ENCODE results near the gene ADAMTS10.
A peak's percentile ranks its signal among the peaks of the same experiment; 100 is the strongest.
"Not testable (repeated sequence)": the region's sequence is repeated elsewhere in the genome, so short reads cannot be mapped to it uniquely, and the experiment has no call there.

Gene ADAMTS10

DNA sequence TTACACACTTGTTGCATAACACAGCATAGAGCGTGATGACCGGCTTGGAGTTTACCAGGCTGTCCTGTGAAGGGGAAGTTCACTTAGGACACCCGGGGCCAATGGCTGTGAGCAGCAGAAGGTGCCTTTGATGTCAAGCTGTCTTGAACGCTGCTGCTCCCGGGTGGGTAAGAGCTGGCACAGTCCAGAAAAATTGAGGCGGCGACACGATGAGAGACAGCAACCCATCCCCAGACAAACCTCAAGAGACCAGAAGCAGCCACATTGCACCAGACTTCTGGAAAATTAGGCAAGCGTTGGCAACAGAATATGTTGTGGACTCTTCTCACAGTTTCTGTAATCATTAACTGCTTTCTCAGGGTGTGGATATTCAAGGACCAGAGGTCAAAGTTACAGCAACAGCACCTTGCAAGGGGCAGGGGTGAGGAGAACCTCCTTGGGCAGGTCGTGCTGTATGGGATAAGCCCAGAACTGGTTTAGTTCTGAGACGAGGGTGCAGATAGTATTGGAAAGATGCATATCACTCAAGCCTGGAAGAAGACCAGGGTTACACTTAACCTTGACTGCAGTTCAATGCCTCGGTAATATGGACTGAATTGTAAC is 30.0 kb upstream of the ADAMTS10 start:
- Histone ChIP-seq H3K27me3 (ENCODE audit: control insufficient read depth, insufficient read depth, low read length) (no peaks in the 10 kb centered on the region; the same call in 1 of the 2 replicates), H3K36me3 (ENCODE audit: control insufficient read depth, insufficient read depth, low read length) (no peaks in the 10 kb centered on the region), H3K9me3 (ENCODE audit: control insufficient read depth, insufficient read depth, low read length) (no peaks in the 10 kb centered on the region), H3K27ac (ENCODE audit: low read depth, low read length) (no peak overlapping the region), H3K9ac (ENCODE audit: low read depth, low read length) (no peak overlapping the region), H3K4me1 (ENCODE audit: control insufficient read depth, insufficient read depth, low read length) (no peaks in the 10 kb centered on the region), H3K4me3 (ENCODE audit: low read depth, low read length) (no peak overlapping the region)

DNA sequence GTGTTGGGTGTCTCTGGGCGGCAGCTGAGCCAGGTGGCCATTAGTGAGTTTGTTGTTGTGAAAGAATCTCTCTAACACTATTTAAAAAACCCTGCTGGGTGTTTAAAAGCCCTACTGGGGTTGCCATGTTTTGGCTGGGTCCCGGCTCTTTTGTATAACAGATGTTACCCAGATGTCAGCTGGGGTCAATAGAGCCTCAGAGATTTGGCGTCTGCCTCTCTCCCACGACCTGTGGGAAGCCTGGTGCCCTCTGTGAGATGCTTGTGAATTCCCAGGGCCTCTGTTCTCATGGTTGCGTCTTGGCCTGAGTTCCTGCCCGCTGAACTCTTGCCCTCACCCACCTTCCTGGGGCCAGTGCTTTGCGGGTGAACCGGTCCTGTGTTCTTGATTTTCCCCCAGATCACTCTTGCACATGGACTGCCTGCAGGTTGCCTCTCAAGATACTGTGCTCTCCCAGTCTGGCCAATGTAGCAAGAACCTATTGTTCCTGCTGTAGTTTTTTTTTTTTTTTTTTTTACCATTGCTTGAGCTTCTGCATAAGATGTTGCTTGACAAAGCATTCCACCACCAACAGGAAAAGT is 29.4 kb upstream of the ADAMTS10 start:
- peak overlapping the region; percentile 16 for H3K27ac ChIP-seq (ENCODE audit: low read depth, low read length)
- no peak overlapping the region for H3K4me3 ChIP-seq (ENCODE audit: low read depth, low read length)
- no peak overlapping the region for H3K9ac ChIP-seq (ENCODE audit: low read depth, low read length)
- H3K9me3 ChIP-seq (ENCODE audit: control insufficient read depth, insufficient read depth, low read length) = no peaks in the 10 kb centered on the region
- no peaks in the 10 kb centered on the region for H3K36me3 ChIP-seq (ENCODE audit: control insufficient read depth, insufficient read depth, low read length)
- H3K27me3 ChIP-seq (ENCODE audit: control insufficient read depth, insufficient read depth, low read length) = no peaks in the 10 kb centered on the region; the same call in 1 of the 2 replicates
- H3K4me1 ChIP-seq (ENCODE audit: control insufficient read depth, insufficient read depth, low read length) = no peaks in the 10 kb centered on the region

DNA sequence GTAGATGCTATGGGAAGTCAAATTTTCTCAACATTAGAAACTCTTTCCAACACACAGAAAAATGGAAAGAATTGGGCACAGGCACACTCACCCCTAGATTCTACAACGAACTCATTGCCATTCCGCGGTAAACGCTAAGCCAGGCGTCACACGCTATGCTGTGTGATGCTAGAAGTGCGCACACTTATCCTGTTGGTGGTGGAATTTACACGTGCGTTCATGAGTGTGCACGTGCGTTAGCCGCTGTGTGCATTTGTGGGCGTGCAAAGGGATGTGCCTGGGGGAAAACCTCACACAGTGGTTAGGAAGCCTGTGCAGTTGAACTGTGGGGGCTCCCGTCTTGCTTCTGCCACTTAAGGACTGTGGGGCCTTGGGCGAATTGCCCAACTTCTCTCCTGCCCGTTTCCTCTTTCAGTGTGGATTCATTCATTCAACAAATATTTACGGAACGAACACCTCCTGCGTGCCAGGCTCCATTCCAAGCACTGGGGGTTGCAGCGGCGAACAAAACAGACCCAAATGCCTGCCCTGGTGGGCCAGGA is 27.6 kb upstream of the ADAMTS10 start:
- no peak overlapping the region for H3K9ac ChIP-seq (ENCODE audit: low read depth, low read length)
- no peaks in the 10 kb centered on the region; the same call in 1 of the 2 replicates for H3K4me1 ChIP-seq (ENCODE audit: control insufficient read depth, insufficient read depth, low read length)
- H3K27me3 ChIP-seq (ENCODE audit: control insufficient read depth, insufficient read depth, low read length) = no peaks in the 10 kb centered on the region; the same call in 1 of the 2 replicates
- no peaks in the 10 kb centered on the region for H3K9me3 ChIP-seq (ENCODE audit: control insufficient read depth, insufficient read depth, low read length)
- no peak overlapping the region for H3K27ac ChIP-seq (ENCODE audit: low read depth, low read length)
- H3K4me3 ChIP-seq (ENCODE audit: low read depth, low read length) = no peak overlapping the region
- H3K36me3 ChIP-seq (ENCODE audit: control insufficient read depth, insufficient read depth, low read length) = no peaks in the 10 kb centered on the region

GRCh38 chr19:8637070-8637469 is 26.6 kb upstream of the ADAMTS10 start:
- H3K27ac ChIP-seq (ENCODE audit: low read depth, low read length); H3K36me3 ChIP-seq (ENCODE audit: control insufficient read depth, insufficient read depth, low read length); H3K9ac ChIP-seq (ENCODE audit: low read depth, low read length); H3K4me3 ChIP-seq (ENCODE audit: low read depth, low read length); H3K4me1 ChIP-seq (ENCODE audit: control insufficient read depth, insufficient read depth, low read length); H3K9me3 ChIP-seq (ENCODE audit: control insufficient read depth, insufficient read depth, low read length); H3K27me3 ChIP-seq (ENCODE audit: control insufficient read depth, insufficient read depth, low read length): not testable (repeated sequence)

DNA sequence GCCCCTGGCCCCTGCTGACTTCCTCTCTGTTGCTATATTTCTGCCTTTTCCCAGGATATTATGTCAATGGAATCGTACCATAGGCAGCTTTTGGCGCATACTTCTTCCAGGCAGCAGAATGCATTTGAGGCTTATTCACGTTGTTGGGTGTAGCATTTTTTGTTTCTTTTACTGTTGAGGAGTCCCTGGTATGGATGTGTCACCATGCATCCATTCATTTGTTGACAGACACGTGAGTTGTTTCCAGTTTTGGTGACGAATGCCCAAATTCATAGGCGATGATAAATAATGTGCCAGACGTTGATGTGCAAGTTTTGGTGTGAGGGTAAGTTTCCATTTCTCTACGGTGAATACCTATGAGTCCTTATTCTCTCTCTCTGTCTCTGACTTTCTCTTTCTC is 24.9 kb upstream of the ADAMTS10 start:
- H3K9me3 ChIP-seq (ENCODE audit: control insufficient read depth, insufficient read depth, low read length) = no peaks in the 10 kb centered on the region
- no peak overlapping the region for H3K4me3 ChIP-seq (ENCODE audit: low read depth, low read length)
- no peaks in the 10 kb centered on the region; the same call in 1 of the 2 replicates for H3K27me3 ChIP-seq (ENCODE audit: control insufficient read depth, insufficient read depth, low read length)
- peaks cover 12% of the 10 kb centered on the region for H3K4me1 ChIP-seq (ENCODE audit: control insufficient read depth, insufficient read depth, low read length)
- H3K27ac ChIP-seq (ENCODE audit: low read depth, low read length) = no peak overlapping the region
- no peaks in the 10 kb centered on the region for H3K36me3 ChIP-seq (ENCODE audit: control insufficient read depth, insufficient read depth, low read length)
- H3K9ac ChIP-seq (ENCODE audit: low read depth, low read length) = no peak overlapping the region

- Histone ChIP-seq H3K4me1 (ENCODE audit: control insufficient read depth, insufficient read depth, low read length) (peaks cover 14% of the 10 kb centered on the region), H3K27me3 (ENCODE audit: control insufficient read depth, insufficient read depth, low read length) (no peaks in the 10 kb centered on the region), H3K36me3 (ENCODE audit: control insufficient read depth, insufficient read depth, low read length) (no peaks in the 10 kb centered on the region), H3K27ac (ENCODE audit: low read depth, low read length) (peak overlapping the region; percentile 54), H3K4me3 (ENCODE audit: low read depth, low read length) (no peak overlapping the region), H3K9ac (ENCODE audit: low read depth, low read length) (no peak overlapping the region), H3K9me3 (ENCODE audit: control insufficient read depth, insufficient read depth, low read length) (no peaks in the 10 kb centered on the region)
Observed at GRCh38 chr19:8631425-8631819, 20.9 kb upstream of the ADAMTS10 start.

GRCh38 chr19:8630796-8631424 is 20.4 kb upstream of the ADAMTS10 start:
- no peak overlapping the region for H3K4me3 ChIP-seq (ENCODE audit: low read depth, low read length)
- peak overlapping the region; percentile 54 for H3K27ac ChIP-seq (ENCODE audit: low read depth, low read length)

GRCh38 chr19:8629996-8630683 is 19.6 kb upstream of the ADAMTS10 start, which contains the start of gene NFILZ:
TSS of gene NFILZ (plus strand) at chr19:8630633. CDS start at chr19:8676766, 46,133 bp downstream.
- peak within 1 kb of the TSS; percentile 54 for H3K27ac ChIP-seq (ENCODE audit: low read depth, low read length)
- no peak within 1 kb of the TSS for H3K9ac ChIP-seq (ENCODE audit: low read depth, low read length)
- no peaks in the 10 kb centered on the region for H3K27me3 ChIP-seq (ENCODE audit: control insufficient read depth, insufficient read depth, low read length)
- H3K36me3 ChIP-seq (ENCODE audit: control insufficient read depth, insufficient read depth, low read length) = no peaks in the 10 kb centered on the region
- H3K4me3 ChIP-seq (ENCODE audit: low read depth, low read length) = no peak within 1 kb of the TSS
- H3K4me1 ChIP-seq (ENCODE audit: control insufficient read depth, insufficient read depth, low read length) = peaks cover 14% of the 10 kb centered on the region
- H3K9me3 ChIP-seq (ENCODE audit: control insufficient read depth, insufficient read depth, low read length) = no peaks in the 10 kb centered on the region

More at GRCh38 chr19:8630796-8631424, 20.4 kb upstream of the ADAMTS10 start:
- Histone ChIP-seq H3K9me3 (ENCODE audit: control insufficient read depth, insufficient read depth, low read length) (no peaks in the 10 kb centered on the region), H3K4me1 (ENCODE audit: control insufficient read depth, insufficient read depth, low read length) (peaks cover 14% of the 10 kb centered on the region), H3K36me3 (ENCODE audit: control insufficient read depth, insufficient read depth, low read length) (no peaks in the 10 kb centered on the region), H3K9ac (ENCODE audit: low read depth, low read length) (no peak overlapping the region), H3K27me3 (ENCODE audit: control insufficient read depth, insufficient read depth, low read length) (no peaks in the 10 kb centered on the region)

DNA sequence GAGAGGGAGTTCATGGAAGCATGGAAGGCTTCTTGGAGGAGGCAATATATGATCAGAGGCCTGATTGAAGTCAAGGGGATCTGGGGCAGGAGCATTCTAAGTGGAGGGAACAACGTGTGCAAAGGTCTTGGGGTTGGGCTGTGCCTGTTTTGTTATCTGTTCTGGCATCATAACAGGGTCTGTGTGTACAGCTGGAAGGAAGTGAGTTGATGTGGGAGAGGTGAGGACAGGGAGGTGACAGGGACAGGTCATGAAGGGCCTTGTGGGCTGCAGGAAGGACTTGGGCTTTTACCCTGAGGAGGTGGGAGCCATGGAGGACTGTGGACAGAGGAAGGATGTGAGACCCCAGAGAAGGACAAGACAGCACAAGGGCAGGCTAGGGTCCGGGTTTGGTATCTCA is 18.7 kb upstream of the ADAMTS10 start:
- Histone ChIP-seq H3K27me3 (ENCODE audit: control insufficient read depth, insufficient read depth, low read length) (no peaks in the 10 kb centered on the region), H3K27ac (ENCODE audit: low read depth, low read length) (no peak overlapping the region), H3K36me3 (ENCODE audit: control insufficient read depth, insufficient read depth, low read length) (no peaks in the 10 kb centered on the region), H3K9ac (ENCODE audit: low read depth, low read length) (no peak overlapping the region), H3K4me1 (ENCODE audit: control insufficient read depth, insufficient read depth, low read length) (peaks cover 14% of the 10 kb centered on the region), H3K9me3 (ENCODE audit: control insufficient read depth, insufficient read depth, low read length) (no peaks in the 10 kb centered on the region), H3K4me3 (ENCODE audit: low read depth, low read length) (no peak overlapping the region)

- no peaks in the 10 kb centered on the region for H3K36me3 ChIP-seq (ENCODE audit: control insufficient read depth, insufficient read depth, low read length)
- no peak overlapping the region for H3K4me3 ChIP-seq (ENCODE audit: low read depth, low read length)
- no peak overlapping the region for H3K9ac ChIP-seq (ENCODE audit: low read depth, low read length)
- no peak overlapping the region for H3K27ac ChIP-seq (ENCODE audit: low read depth, low read length)
- no peaks in the 10 kb centered on the region for H3K9me3 ChIP-seq (ENCODE audit: control insufficient read depth, insufficient read depth, low read length)
- H3K27me3 ChIP-seq (ENCODE audit: control insufficient read depth, insufficient read depth, low read length) = no peaks in the 10 kb centered on the region
- H3K4me1 ChIP-seq (ENCODE audit: control insufficient read depth, insufficient read depth, low read length) = peaks cover 14% of the 10 kb centered on the region
Observed at GRCh38 chr19:8626842-8627241, 16.3 kb upstream of the ADAMTS10 start.
